Epithelial cell of esophagus (primary cell): ENCODE results near the gene ENTHD1.

ENCODE experiments used
- DNase-seq: peaks from one replicate; pipeline ENCODE4 v3.0.0; 2010; ENCODE audit warnings: low read depth
- H3K4me3 ChIP-seq: 2 replicates; pipeline ENCODE4 v1.5.1; 2011; ENCODE audit warnings: mild to moderate bottlenecking, low read length, control low read depth
- TF ChIP-seq, protein P1 (sequence below): IDR thresholded peaks from 2 replicates; pipeline ENCODE4 v1.5.1; 2011; ENCODE audit warnings: low read depth, mild to moderate bottlenecking, low read length, control low read depth, inconsistent platforms; ENCODE audit not compliant: insufficient read depth; ENCODE audit errors: missing control alignments

ENTHD1 gene

DNA sequence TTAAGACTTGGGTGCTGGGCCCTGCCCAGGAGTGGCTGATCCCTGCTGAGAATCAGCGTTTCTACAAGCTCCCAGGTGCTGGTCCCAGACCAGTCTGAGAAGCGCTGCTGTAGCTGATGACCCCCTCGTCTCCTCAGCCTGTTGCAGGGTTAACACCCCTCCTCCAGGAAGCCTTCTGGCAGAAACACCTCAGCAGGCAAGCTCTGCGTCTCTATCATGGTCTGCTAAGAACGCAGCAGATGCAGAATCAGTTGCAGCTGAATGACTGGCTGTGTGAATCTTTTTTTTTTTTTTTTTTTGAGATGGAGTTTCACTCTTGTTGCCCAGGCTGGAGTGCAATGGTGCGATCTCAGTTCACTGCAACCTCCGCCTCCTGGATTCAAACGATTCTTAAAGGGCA lies 190.5 kb downstream of the ENTHD1 start:
- TF ChIP-seq, protein P1, sequence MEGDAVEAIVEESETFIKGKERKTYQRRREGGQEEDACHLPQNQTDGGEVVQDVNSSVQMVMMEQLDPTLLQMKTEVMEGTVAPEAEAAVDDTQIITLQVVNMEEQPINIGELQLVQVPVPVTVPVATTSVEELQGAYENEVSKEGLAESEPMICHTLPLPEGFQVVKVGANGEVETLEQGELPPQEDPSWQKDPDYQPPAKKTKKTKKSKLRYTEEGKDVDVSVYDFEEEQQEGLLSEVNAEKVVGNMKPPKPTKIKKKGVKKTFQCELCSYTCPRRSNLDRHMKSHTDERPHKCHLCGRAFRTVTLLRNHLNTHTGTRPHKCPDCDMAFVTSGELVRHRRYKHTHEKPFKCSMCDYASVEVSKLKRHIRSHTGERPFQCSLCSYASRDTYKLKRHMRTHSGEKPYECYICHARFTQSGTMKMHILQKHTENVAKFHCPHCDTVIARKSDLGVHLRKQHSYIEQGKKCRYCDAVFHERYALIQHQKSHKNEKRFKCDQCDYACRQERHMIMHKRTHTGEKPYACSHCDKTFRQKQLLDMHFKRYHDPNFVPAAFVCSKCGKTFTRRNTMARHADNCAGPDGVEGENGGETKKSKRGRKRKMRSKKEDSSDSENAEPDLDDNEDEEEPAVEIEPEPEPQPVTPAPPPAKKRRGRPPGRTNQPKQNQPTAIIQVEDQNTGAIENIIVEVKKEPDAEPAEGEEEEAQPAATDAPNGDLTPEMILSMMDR: no peak
- no peak overlapping the region for H3K4me3 ChIP-seq
- no peak for DNase-seq

DNA sequence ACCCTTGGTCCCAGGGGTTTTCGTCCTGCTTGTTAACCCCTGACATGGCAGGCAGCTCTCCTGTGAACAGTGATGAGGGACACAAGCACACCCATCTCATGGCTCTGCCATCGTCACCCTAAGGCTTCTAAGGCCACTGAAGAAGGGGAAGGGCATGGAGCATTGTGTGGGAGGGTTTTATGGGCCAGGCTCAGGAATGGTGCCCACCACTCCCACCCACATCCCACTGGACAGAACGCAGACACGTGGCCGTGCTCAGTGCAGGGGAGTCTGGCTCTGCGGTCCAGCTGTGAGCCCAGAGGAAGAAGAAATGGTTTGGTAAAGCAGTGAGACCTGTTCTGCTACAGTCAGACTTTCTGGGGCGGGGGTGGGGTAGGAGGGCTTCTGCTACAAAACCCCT lies 193.0 kb downstream of the ENTHD1 start:
- TF ChIP-seq, protein P1: no peak
- H3K4me3 ChIP-seq: no peak overlapping the region
- no peak for DNase-seq

DNA sequence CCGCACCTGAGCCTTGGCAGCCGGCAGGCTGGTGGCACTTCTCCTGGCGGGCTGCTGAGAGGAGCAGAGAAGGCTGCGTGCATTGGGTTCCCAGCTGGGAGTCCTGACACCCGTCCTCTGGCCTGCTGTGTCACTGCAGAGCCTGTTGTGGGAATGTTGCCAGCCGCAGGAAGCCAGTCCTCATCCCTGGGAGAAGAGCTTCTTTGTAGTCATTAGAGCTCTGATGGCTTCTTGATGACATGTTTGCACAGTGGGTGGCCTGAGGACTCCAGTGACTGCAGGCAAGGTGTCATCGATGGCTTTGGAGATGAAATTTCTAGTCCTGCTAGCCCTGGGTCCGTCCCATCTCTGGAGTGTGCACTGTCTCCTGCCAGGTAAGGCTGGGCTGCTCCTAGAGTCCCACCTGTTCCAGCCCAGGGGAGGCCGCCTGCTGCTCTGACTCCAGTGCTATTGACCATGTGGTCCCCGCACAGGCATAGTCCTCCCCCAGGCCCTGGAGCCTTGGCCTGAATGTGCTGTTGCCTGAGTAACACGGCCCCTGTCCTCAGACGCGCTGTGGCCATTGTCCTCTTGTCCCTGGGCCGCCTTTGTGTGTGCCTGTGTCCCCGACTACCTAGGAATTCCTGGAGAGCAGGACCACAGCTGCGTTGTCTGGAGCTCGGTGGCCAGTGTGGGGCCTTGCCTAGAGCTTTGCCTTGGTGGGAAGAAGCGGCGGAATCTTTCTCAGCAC lies 193.8 kb downstream of the ENTHD1 start:
- H3K4me3 ChIP-seq: no peak overlapping the region
- TF ChIP-seq, protein P1: no peak
- DNase-seq: no peak

DNA sequence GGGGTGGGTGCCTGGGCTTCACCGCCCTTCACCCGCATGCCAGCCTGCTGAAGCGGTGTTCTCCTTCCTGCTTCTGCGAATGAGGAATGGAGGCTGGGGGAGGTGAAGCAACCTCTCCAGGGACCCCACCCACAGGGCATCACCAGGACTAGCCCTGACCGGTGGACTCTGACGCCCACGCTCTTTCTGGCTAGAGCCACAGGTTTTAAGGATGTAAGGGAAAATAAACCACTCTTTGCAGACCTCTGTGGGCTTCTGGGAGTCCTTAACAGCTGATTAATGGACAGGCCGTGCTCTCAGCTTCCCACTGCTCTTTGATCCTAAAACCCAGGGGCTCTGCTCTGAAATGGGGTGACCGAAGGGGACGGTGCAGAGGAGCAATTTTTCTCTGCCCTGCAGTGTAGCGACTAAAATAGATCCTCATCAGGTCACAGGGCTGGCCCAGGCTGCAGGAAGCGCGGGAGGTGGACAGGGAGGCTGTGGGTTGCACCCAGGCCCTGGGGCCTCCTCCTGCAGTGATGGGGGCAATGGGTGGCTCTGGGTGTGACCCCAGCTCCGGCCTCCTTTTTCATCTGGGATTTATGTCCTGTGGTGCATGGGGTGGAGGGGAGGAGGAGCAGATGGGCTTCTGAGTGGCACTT lies 195.7 kb downstream of the ENTHD1 start:
- DNase-seq: no peak
- TF ChIP-seq, protein P1: no peak
- H3K4me3 ChIP-seq: no peak overlapping the region

DNA sequence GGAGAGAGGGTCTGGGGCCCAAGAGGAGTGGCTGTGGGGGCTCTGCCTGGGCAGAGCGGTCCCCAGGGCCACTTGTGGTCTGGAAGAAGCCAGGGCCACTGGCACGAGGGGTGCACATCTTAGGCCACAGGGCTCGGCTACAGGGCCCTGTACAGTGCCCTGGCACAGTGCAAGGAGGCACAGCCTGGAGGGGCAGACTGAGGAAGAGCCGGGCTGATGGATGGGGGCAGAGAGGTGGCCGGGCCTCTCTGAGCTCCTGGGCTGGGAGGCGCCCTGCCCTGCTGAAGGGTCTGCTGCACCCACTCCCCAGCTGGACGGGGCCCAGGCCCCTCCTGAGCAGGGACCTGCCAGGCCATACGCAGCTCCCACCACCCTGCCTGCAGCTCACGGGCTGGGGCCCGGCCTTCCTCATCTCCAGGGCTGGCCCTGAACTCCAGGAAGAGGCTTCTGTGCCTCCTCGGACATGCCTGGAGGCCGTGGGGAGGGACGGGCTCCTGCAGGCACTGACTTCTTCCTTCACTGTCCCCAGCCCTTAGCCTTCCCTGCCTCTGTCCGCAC lies 199.5 kb downstream of the ENTHD1 start:
- H3K4me3 ChIP-seq: no peak overlapping the region
- TF ChIP-seq, protein P1: no peak
- DNase-seq: no peak
